Large intestine (tissue), 3 donors: ENCODE data around the gene TSPAN6. TPM values are rescaled to one million over a fixed set of nuclear protein-coding genes. Genes with fewer than 3 reads are reported as not detected.

ENCODE experiments used
- DNase-seq, 2 donors: peaks; one replicate each; pipeline versions ENCODE4 v3.0.0 to v3.0.0-alpha.2; 2013
- H3K27ac ChIP-seq: one replicate; pipeline ENCODE4 v1.5.1; 2013; ENCODE audit warnings: low read length
- H3K27me3 ChIP-seq: 2 replicates; pipeline ENCODE4 v1.6.1; 2013; ENCODE audit warnings: low read length; ENCODE audit not compliant: control insufficient read depth, insufficient read depth
- H3K36me3 ChIP-seq: 2 replicates; pipeline ENCODE4 v1.6.1; 2013; ENCODE audit warnings: low read length; ENCODE audit not compliant: control insufficient read depth, insufficient read depth
- H3K4me1 ChIP-seq: one replicate; pipeline ENCODE4 v1.6.1; 2013; ENCODE audit warnings: low read length; ENCODE audit not compliant: control insufficient read depth, insufficient read depth
- H3K4me3 ChIP-seq: one replicate; pipeline ENCODE4 v1.5.1; 2013; ENCODE audit warnings: low read length
- H3K9me3 ChIP-seq: one replicate; pipeline ENCODE4 v1.6.1; 2013; ENCODE audit warnings: mild to moderate bottlenecking, low read depth, low read length, moderate library complexity; ENCODE audit not compliant: control insufficient read depth
- WGBS: methylation state at CpG from one replicate; pipeline ENCODE4 v1.1.5; 2013; ENCODE audit warnings: low lambda C conversion rate; ENCODE audit not compliant: insufficient coverage; 5-methylcytosine and 5-hydroxymethylcytosine counted together
- polyA plus RNA-seq: library from polyadenylated mRNA; unstranded; fragments of 120-200 nt; gene quantifications from one replicate; pipeline ENCODE4 v1.2.1, GENCODE V29; 2013

The TSPAN6 gene
- polyA plus RNA-seq, 1 donor: 115 TPM

- Histone ChIP-seq H3K27ac (peak overlapping the region; percentile 87), H3K36me3 (no peaks in the 10 kb centered on the region), H3K4me3 (no peak overlapping the region), H3K27me3 (no peaks in the 10 kb centered on the region), H3K9me3 (no peaks in the 10 kb centered on the region), H3K4me1 (peaks cover 37% of the 10 kb centered on the region)
- peak; percentile 82 to 89 for DNase-seq
- no CpG with 5 or more reads among the region's 12 CpGs for WGBS
Observed at GRCh38 chrX:100649550-100650356, 13.1 kb upstream of the TSPAN6 start.

- H3K9me3 ChIP-seq: no peaks in the 10 kb centered on the region
- peak overlapping the region; percentile 87 for H3K27ac ChIP-seq
- peak in 1 of 2 donors; percentile 79 for DNase-seq
- no peaks in the 10 kb centered on the region for H3K27me3 ChIP-seq
- no peaks in the 10 kb centered on the region for H3K36me3 ChIP-seq
- no peak overlapping the region for H3K4me3 ChIP-seq
- WGBS: no CpG with 5 or more reads among the region's 8 CpGs
- peaks cover 38% of the 10 kb centered on the region for H3K4me1 ChIP-seq
Observed at GRCh38 chrX:100648458-100649417, 12.1 kb upstream of the TSPAN6 start.

- Histone ChIP-seq H3K27me3 (no peaks in the 10 kb centered on the region), H3K4me3 (no peak overlapping the region), H3K4me1 (peaks cover 43% of the 10 kb centered on the region), H3K36me3 (no peaks in the 10 kb centered on the region), H3K9me3 (no peaks in the 10 kb centered on the region), H3K27ac (peak overlapping the region; percentile 87)
- no peak for DNase-seq
- no CpG with 5 or more reads among the region's 2 CpGs for WGBS
Observed at GRCh38 chrX:100647739-100648138, 11.1 kb upstream of the TSPAN6 start.

GRCh38 chrX:100647095-100647494, 10.5 kb upstream of the TSPAN6 start:
- WGBS: no CpG with 5 or more reads among the region's 1 CpG
- Histone ChIP-seq H3K27ac (peak overlapping the region; percentile 87), H3K27me3 (no peaks in the 10 kb centered on the region), H3K9me3 (no peaks in the 10 kb centered on the region), H3K4me1 (peaks cover 43% of the 10 kb centered on the region), H3K4me3 (no peak overlapping the region), H3K36me3 (no peaks in the 10 kb centered on the region)
- no peak for DNase-seq

- peak overlapping the region; percentile 11 for H3K4me3 ChIP-seq
Observed at GRCh38 chrX:100645106-100645505, 8.5 kb upstream of the TSPAN6 start.

GRCh38 chrX:100643956-100644860, 7.6 kb upstream of the TSPAN6 start, which contains the start of gene SRPX2:
Gene SRPX2 (plus strand): TSS chrX:100644199. CDS start chrX:100646323, 2,124 bp downstream.
- H3K4me3 ChIP-seq: peak within 1 kb of the TSS; percentile 11
- H3K27me3 ChIP-seq: no peaks in the 10 kb centered on the region
- no peaks in the 10 kb centered on the region for H3K9me3 ChIP-seq
- WGBS: no CpG with 5 or more reads among the region's 11 CpGs
- peak within 1 kb of the TSS; percentile 39 for H3K27ac ChIP-seq
- peaks cover 30% of the 10 kb centered on the region for H3K4me1 ChIP-seq
- no peaks in the 10 kb centered on the region for H3K36me3 ChIP-seq
- peak; percentile 33 to 45 for DNase-seq

More at GRCh38 chrX:100645106-100645505, 8.5 kb upstream of the TSPAN6 start:
- H3K27ac ChIP-seq: no peak overlapping the region
- H3K36me3 ChIP-seq: no peaks in the 10 kb centered on the region
- no CpG with 5 or more reads among the region's 4 CpGs for WGBS
- no peak for DNase-seq
- H3K27me3 ChIP-seq: no peaks in the 10 kb centered on the region
- H3K4me1 ChIP-seq: peaks cover 36% of the 10 kb centered on the region
- H3K9me3 ChIP-seq: no peaks in the 10 kb centered on the region

GRCh38 chrX:100643212-100643611, 6.6 kb upstream of the TSPAN6 start:
- no peak for DNase-seq
- Histone ChIP-seq H3K27me3 (no peaks in the 10 kb centered on the region), H3K9me3 (no peaks in the 10 kb centered on the region), H3K27ac (no peak overlapping the region), H3K4me3 (no peak overlapping the region), H3K4me1 (peaks cover 22% of the 10 kb centered on the region), H3K36me3 (no peaks in the 10 kb centered on the region)
- WGBS: no CpG with 5 or more reads among the region's 11 CpGs

- H3K4me1 ChIP-seq: peaks cover 12% of the 10 kb centered on the region
- H3K36me3 ChIP-seq: no peaks in the 10 kb centered on the region
- WGBS: no CpG with 5 or more reads among the region's 3 CpGs
- no peaks in the 10 kb centered on the region for H3K9me3 ChIP-seq
- no peak overlapping the region for H3K4me3 ChIP-seq
- H3K27ac ChIP-seq: no peak overlapping the region
- DNase-seq: no peak
- H3K27me3 ChIP-seq: no peaks in the 10 kb centered on the region
Observed at GRCh38 chrX:100642290-100642689, 5.7 kb upstream of the TSPAN6 start.

- Histone ChIP-seq H3K9me3 (no peaks in the 10 kb centered on the region), H3K4me3 (peak overlapping the region; percentile 68), H3K27me3 (no peaks in the 10 kb centered on the region), H3K27ac (peak overlapping the region; percentile 79), H3K36me3 (peaks cover 6% of the 10 kb centered on the region), H3K4me1 (no peaks in the 10 kb centered on the region)
- WGBS: no CpG with 5 or more reads among the region's 8 CpGs
- DNase-seq: peak in 1 of 2 donors; percentile 27
Observed at GRCh38 chrX:100635989-100636320, 651 bp downstream of the TSPAN6 start.
